H9 (cell line): ENCODE data around the gene VEZT. TPM values are rescaled to one million over a fixed set of nuclear protein-coding genes. Genes with fewer than 3 reads are reported as not detected.

Source experiments
- DNase-seq: peaks from one replicate; pipeline ENCODE4 v3.0.0-alpha.2; 2017
- H2AFZ ChIP-seq: one replicate; pipeline ENCODE4 v1.6.1; 2013; ENCODE audit warnings: mild to moderate bottlenecking, low read length, control low read depth, moderate library complexity
- H2AK5ac ChIP-seq: 2 replicates; pipeline ENCODE4 v1.6.1; 2013; ENCODE audit warnings: low read length, control low read depth, mixed read lengths; ENCODE audit not compliant: insufficient read length
- H2BK120ac ChIP-seq: one replicate; pipeline ENCODE4 v1.6.1; 2013; ENCODE audit warnings: low read depth, mild to moderate bottlenecking, low read length, control low read depth, inconsistent platforms; ENCODE audit not compliant: poor library complexity, severe bottlenecking
- H2BK12ac ChIP-seq: 2 replicates; pipeline ENCODE4 v1.6.1; 2013; ENCODE audit warnings: low read length, control low read depth, mixed read lengths, low read depth; ENCODE audit not compliant: insufficient read length
- H2BK15ac ChIP-seq: 2 replicates; pipeline ENCODE4 v1.6.1; 2013; ENCODE audit warnings: low read depth, low read length, control low read depth
- H2BK20ac ChIP-seq: one replicate; pipeline ENCODE4 v1.6.1; 2013; ENCODE audit warnings: low read depth, mild to moderate bottlenecking, low read length, control low read depth, inconsistent platforms; ENCODE audit not compliant: poor library complexity, severe bottlenecking
- H2BK5ac ChIP-seq: 2 replicates; pipeline ENCODE4 v1.6.1; 2013; ENCODE audit warnings: low read length, control low read depth, mixed read lengths; ENCODE audit not compliant: insufficient read length
- H3K14ac ChIP-seq: 2 replicates; pipeline ENCODE4 v1.6.1; 2013; ENCODE audit warnings: low read length, control low read depth; ENCODE audit not compliant: insufficient read depth
- H3K18ac ChIP-seq: 2 replicates; pipeline ENCODE4 v1.6.1; 2013; ENCODE audit warnings: low read depth, mild to moderate bottlenecking, mixed read lengths, low read length, control low read depth; ENCODE audit not compliant: insufficient read length
- H3K23ac ChIP-seq: 2 replicates; pipeline ENCODE4 v1.6.1; 2013; ENCODE audit warnings: low read length, control low read depth, mixed read lengths, low read depth; ENCODE audit not compliant: insufficient read length
- H3K23me2 ChIP-seq: 2 replicates; pipeline ENCODE4 v1.6.1; 2013; ENCODE audit warnings: low read depth, mild to moderate bottlenecking, mixed read lengths, low read length, control low read depth; ENCODE audit not compliant: insufficient read length, poor library complexity, severe bottlenecking
- H3K27ac ChIP-seq: 2 replicates; pipeline ENCODE4 v1.5.1; 2013; ENCODE audit warnings: low read length, control low read depth, mixed read lengths, low read depth; ENCODE audit not compliant: insufficient read length
- H3K27me3 ChIP-seq: 2 replicates; pipeline ENCODE4 v1.6.1; 2013; ENCODE audit warnings: low read length, control low read depth, inconsistent platforms; ENCODE audit not compliant: insufficient read depth
- H3K4ac ChIP-seq: 2 replicates; pipeline ENCODE4 v1.6.1; 2013; ENCODE audit warnings: low read depth, mild to moderate bottlenecking, control low read depth, inconsistent platforms, low read length, moderate library complexity
- H3K4me1 ChIP-seq: 2 replicates; pipeline ENCODE4 v1.6.1; 2013; ENCODE audit warnings: low read length, control low read depth, inconsistent platforms; ENCODE audit not compliant: insufficient read depth
- H3K4me2 ChIP-seq: 2 replicates; pipeline ENCODE4 v1.6.1; 2013; ENCODE audit warnings: low read length, control low read depth, mixed read lengths; ENCODE audit not compliant: insufficient read length, insufficient read depth
- H3K56ac ChIP-seq: 2 replicates; pipeline ENCODE4 v1.6.1; 2013; ENCODE audit warnings: low read depth, mild to moderate bottlenecking, mixed read lengths, low read length, control low read depth; ENCODE audit not compliant: insufficient read length
- H3K79me1 ChIP-seq: 2 replicates; pipeline ENCODE4 v1.6.1; 2013; ENCODE audit warnings: low read depth, mild to moderate bottlenecking, moderate library complexity, low read length, control low read depth, inconsistent platforms; ENCODE audit not compliant: insufficient read depth, poor library complexity, severe bottlenecking
- H3K79me2 ChIP-seq: 2 replicates; pipeline ENCODE4 v1.6.1; 2013; ENCODE audit warnings: low read length, control low read depth, inconsistent platforms; ENCODE audit not compliant: insufficient read depth
- H3K9ac ChIP-seq: 2 replicates; pipeline ENCODE4 v1.6.1; 2013; ENCODE audit warnings: low read length, control low read depth, mixed read lengths; ENCODE audit not compliant: insufficient read length; ENCODE audit errors: extremely low read depth
- H3K9me3 ChIP-seq: one replicate; pipeline ENCODE4 v1.6.1; 2013; ENCODE audit warnings: low read depth, low read length, inconsistent platforms; ENCODE audit not compliant: control insufficient read depth
- H3T11ph ChIP-seq: one replicate; pipeline ENCODE4 v1.6.1; 2013; ENCODE audit warnings: mild to moderate bottlenecking, low read length, control low read depth, inconsistent platforms
- H4K20me1 ChIP-seq: one replicate; pipeline ENCODE4 v1.6.1; 2013; ENCODE audit not compliant: control insufficient read depth, insufficient read length, insufficient read depth
- H4K5ac ChIP-seq: 2 replicates; pipeline ENCODE4 v1.6.1; 2013; ENCODE audit warnings: low read depth, mild to moderate bottlenecking, mixed read lengths, low read length, control low read depth; ENCODE audit not compliant: insufficient read length
- H4K8ac ChIP-seq: replicated peaks from 2 replicates; pipeline ENCODE4 v1.6.1; 2013; ENCODE audit warnings: low read length, control low read depth, mixed read lengths, low read depth; ENCODE audit not compliant: insufficient read length
- H4K91ac ChIP-seq: 2 replicates; pipeline ENCODE4 v1.6.1; 2013; ENCODE audit warnings: low read depth, mild to moderate bottlenecking, moderate library complexity, mixed read lengths, low read length, control low read depth; ENCODE audit not compliant: insufficient read length
- H3K27ac Mint-ChIP-seq, 3 experiments: 2 replicates in 2 of 3; 3 replicates in 1 of 3; pipeline ENCODE4 v1.8.0; 2020 to 2021; ENCODE audit warnings: mixed read lengths in 3 of 3, mild to moderate bottlenecking in 1 of 3, moderate library complexity in 1 of 3
- H3K27me3 Mint-ChIP-seq: 2 replicates; pipeline ENCODE4 v1.8.0; 2021; ENCODE audit warnings: low read depth, mild to moderate bottlenecking, moderate library complexity, mixed read lengths
- H3K36me3 Mint-ChIP-seq, 3 experiments: 2 replicates in 2 of 3; 3 replicates in 1 of 3; pipeline ENCODE4 v1.8.0; 2020 to 2021; ENCODE audit warnings: low read depth in 3 of 3, mixed read lengths in 3 of 3; ENCODE audit not compliant: insufficient read depth in 1 of 3
- H3K4me1 Mint-ChIP-seq, 2 experiments: 2 replicates each; pipeline ENCODE4 v1.8.0; 2020; ENCODE audit warnings: mixed read lengths in 2 of 2
- H3K4me3 Mint-ChIP-seq, 2 experiments: 2 replicates in 1 of 2; 3 replicates in 1 of 2; pipeline ENCODE4 v1.8.0; 2020 to 2021; ENCODE audit warnings: mild to moderate bottlenecking in 2 of 2, mixed read lengths in 2 of 2, moderate library complexity in 1 of 2
- H3K9me3 Mint-ChIP-seq, 2 experiments: 2 replicates in 1 of 2; 3 replicates in 1 of 2; pipeline ENCODE4 v1.8.0; 2020; ENCODE audit warnings: mild to moderate bottlenecking in 2 of 2, mixed read lengths in 2 of 2, moderate library complexity in 1 of 2
- WGBS: extraction: QIAGEN DNeasy Blood & Tissue Kit; methylation state at CpG from one replicate; pipeline ENCODE4 v1.1.7; 2013; ENCODE audit warnings: missing lambda C conversion rate, low lambda C conversion rate, mixed read lengths; ENCODE audit not compliant: insufficient read length; ENCODE audit errors: extremely low coverage; 5-methylcytosine and 5-hydroxymethylcytosine counted together
- total RNA-seq: library from RNA; stranded (reverse); gene quantifications from 2 replicates; pipeline ENCODE4 v1.2.1, GENCODE V29; 2021
- TF ChIP-seq, protein P1 (sequence below): fragments of 200-600 bp; sonication (generic); conservative IDR thresholded peaks from 3 replicates; pipeline ENCODE4 v1.8.0; 2021; ENCODE audit warnings: antibody characterized with exemption, mild to moderate bottlenecking

VEZT gene
- total RNA-seq, 1 experiment from 2014 or later, result 69.8 TPM

DNA sequence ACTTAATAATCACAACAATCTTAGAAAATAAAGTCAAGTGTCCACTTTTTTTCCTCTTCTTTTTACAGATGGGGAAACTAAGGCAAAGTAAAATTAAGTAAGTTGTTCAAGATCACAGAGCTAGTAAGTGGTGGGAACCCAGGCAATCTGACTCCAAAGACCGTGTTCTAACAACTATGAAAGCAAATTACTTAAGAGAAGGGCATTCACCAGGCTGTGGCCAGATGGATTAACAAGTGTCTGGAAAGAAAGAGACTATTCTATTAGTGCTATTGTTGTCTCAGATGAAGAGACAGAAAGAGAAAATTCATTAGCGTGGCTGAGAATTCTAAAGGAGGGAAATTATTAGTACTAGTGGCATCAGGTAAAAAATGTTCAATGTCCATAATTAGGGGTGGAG, 48.9 kb upstream of the VEZT start:
- Histone ChIP-seq H4K5ac (no peak overlapping the region), H3K4ac (no peak overlapping the region), H4K20me1 (no peaks in the 10 kb centered on the region), H3K23me2 (no peaks in the 10 kb centered on the region), H3K27me3 (no peaks in the 10 kb centered on the region), H2BK12ac (no peak overlapping the region), H3K56ac (no peak overlapping the region), H3K9me3 (no peaks in the 10 kb centered on the region), H3K18ac (no peak overlapping the region), H2BK5ac (no peak overlapping the region), H2BK15ac (no peak overlapping the region), H4K8ac (no peak overlapping the region), H2BK120ac (no peak overlapping the region), H3K79me1 (no peaks in the 10 kb centered on the region), H2AFZ (no peak overlapping the region), H4K91ac (no peak overlapping the region), H3K27ac (no peak overlapping the region), H2BK20ac (no peak overlapping the region), H3K4me2 (no peak overlapping the region), H3K14ac (no peak overlapping the region), H2AK5ac (no peak overlapping the region), H3K23ac (no peak overlapping the region), H3K79me2 (no peaks in the 10 kb centered on the region), H3K9ac (no peak overlapping the region), H3K4me1 (no peaks in the 10 kb centered on the region), H3T11ph (no peak overlapping the region)
- Mint-ChIP-seq H3K36me3 (peaks cover 8 to 55% (median 30%) of the 10 kb centered on the region in 3 experiments; a peak in 6 of 7 replicates), H3K4me3 (no peak overlapping the region), H3K4me1 (peaks cover 11 to 14% of the 10 kb centered on the region in 2 experiments), H3K9me3 (no peaks in the 10 kb centered on the region), H3K27ac (no peak overlapping the region; a peak in 2 of 7 replicates), H3K27me3 (no peaks in the 10 kb centered on the region)
- no CpG with 5 or more reads among the region's 2 CpGs for WGBS
- DNase-seq, result no peak
- TF ChIP-seq, protein P1, sequence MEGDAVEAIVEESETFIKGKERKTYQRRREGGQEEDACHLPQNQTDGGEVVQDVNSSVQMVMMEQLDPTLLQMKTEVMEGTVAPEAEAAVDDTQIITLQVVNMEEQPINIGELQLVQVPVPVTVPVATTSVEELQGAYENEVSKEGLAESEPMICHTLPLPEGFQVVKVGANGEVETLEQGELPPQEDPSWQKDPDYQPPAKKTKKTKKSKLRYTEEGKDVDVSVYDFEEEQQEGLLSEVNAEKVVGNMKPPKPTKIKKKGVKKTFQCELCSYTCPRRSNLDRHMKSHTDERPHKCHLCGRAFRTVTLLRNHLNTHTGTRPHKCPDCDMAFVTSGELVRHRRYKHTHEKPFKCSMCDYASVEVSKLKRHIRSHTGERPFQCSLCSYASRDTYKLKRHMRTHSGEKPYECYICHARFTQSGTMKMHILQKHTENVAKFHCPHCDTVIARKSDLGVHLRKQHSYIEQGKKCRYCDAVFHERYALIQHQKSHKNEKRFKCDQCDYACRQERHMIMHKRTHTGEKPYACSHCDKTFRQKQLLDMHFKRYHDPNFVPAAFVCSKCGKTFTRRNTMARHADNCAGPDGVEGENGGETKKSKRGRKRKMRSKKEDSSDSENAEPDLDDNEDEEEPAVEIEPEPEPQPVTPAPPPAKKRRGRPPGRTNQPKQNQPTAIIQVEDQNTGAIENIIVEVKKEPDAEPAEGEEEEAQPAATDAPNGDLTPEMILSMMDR, result no peak
